SK-N-SH treated with all-trans-retinoic acid at 6 μM for 48 hours (cell line): ENCODE results near the gene TEAD4.

ENCODE experiments used
- ATAC-seq: fragments of 200-7000 bp; cut with Tn5 transposase; 3 replicates; pipeline ENCODE4 v1.9.1; 2020; ENCODE audit warnings: mild to moderate bottlenecking, moderate library complexity
- ARNTL ChIP-seq: fragments of 450-650 bp; formaldehyde crosslinking; IDR thresholded peaks from 2 replicates; pipeline ENCODE4 v1.5.0; 2020; ENCODE audit warnings: low read depth, mild to moderate bottlenecking, moderate library complexity, borderline replicate concordance
- BACH2 ChIP-seq: fragments of 250-450 bp; sonication (Bioruptor Pico); IDR thresholded peaks from 2 replicates; pipeline ENCODE4 v1.9.0; 2021; ENCODE audit warnings: mild to moderate bottlenecking, borderline replicate concordance
- CSDC2 ChIP-seq: fragments of 250-450 bp; sonication (Bioruptor Pico); IDR thresholded peaks from 2 replicates; pipeline ENCODE4 v1.5.0; 2020; ENCODE audit warnings: mild to moderate bottlenecking, moderate library complexity
- ESRRG ChIP-seq: fragments of 250-450 bp; sonication (Bioruptor Pico); IDR thresholded peaks from 2 replicates; pipeline ENCODE4 v1.6.1; 2021; ENCODE audit warnings: mild to moderate bottlenecking
- GLIS3 ChIP-seq: fragments of 250-450 bp; sonication (Bioruptor Pico); IDR thresholded peaks from 2 replicates; pipeline ENCODE4 v1.5.0; 2020; ENCODE audit warnings: mild to moderate bottlenecking, moderate library complexity
- ISL1 ChIP-seq: fragments of 250-450 bp; sonication (Bioruptor Pico); IDR thresholded peaks from 2 replicates; pipeline ENCODE4 v2.1.2; 2022; ENCODE audit warnings: mild to moderate bottlenecking, moderate library complexity
- OSR1 ChIP-seq: fragments of 250-450 bp; sonication (Bioruptor Pico); IDR thresholded peaks from 2 replicates; pipeline ENCODE4 v1.8.0; 2022; ENCODE audit warnings: moderate library complexity, mild to moderate bottlenecking, inconsistent platforms
- POU6F1 ChIP-seq: fragments of 250-450 bp; sonication (Bioruptor Pico); IDR thresholded peaks from 2 replicates; pipeline ENCODE4 v1.8.0; 2021; ENCODE audit warnings: low read depth, mild to moderate bottlenecking, moderate library complexity, borderline replicate concordance
- PPARA ChIP-seq: fragments of 250-450 bp; sonication (Bioruptor Pico); IDR thresholded peaks from 2 replicates; pipeline ENCODE4 v1.5.0; 2020; ENCODE audit warnings: mild to moderate bottlenecking, borderline replicate concordance
- RARB ChIP-seq: fragments of 250-450 bp; sonication (Bioruptor Pico); IDR thresholded peaks from 2 replicates; pipeline ENCODE4 v1.8.0; 2021; ENCODE audit warnings: mild to moderate bottlenecking, moderate library complexity
- SNAI2 ChIP-seq: fragments of 250-450 bp; sonication (Bioruptor Pico); IDR thresholded peaks from 2 replicates; pipeline ENCODE4 v1.5.0; 2020; ENCODE audit warnings: mild to moderate bottlenecking, moderate library complexity
- TCF4 ChIP-seq: fragments of 250-450 bp; sonication (Bioruptor Pico); IDR thresholded peaks from 2 replicates; pipeline ENCODE4 v1.8.0; 2021; ENCODE audit warnings: mild to moderate bottlenecking, moderate library complexity, borderline replicate concordance
- TOX ChIP-seq: fragments of 250-450 bp; sonication (Bioruptor Pico); IDR thresholded peaks from 2 replicates; pipeline ENCODE4 v1.8.0; 2021; ENCODE audit warnings: mild to moderate bottlenecking, moderate library complexity, borderline replicate concordance
- TSHZ2 ChIP-seq: fragments of 250-450 bp; sonication (Bioruptor Pico); IDR thresholded peaks from 2 replicates; pipeline ENCODE4 v1.5.0; 2020; ENCODE audit warnings: mild to moderate bottlenecking, moderate library complexity
- ZC3H10 ChIP-seq: fragments of 250-450 bp; sonication (Bioruptor Pico); IDR thresholded peaks from 2 replicates; pipeline ENCODE4 v1.5.1; 2021; ENCODE audit warnings: mild to moderate bottlenecking, moderate library complexity
- ZFP3 ChIP-seq: fragments of 250-450 bp; sonication (Bioruptor Pico); IDR thresholded peaks from 2 replicates; pipeline ENCODE4 v1.5.0; 2020; ENCODE audit warnings: mild to moderate bottlenecking, moderate library complexity
- ZFP30 ChIP-seq: fragments of 450-650 bp; formaldehyde crosslinking; IDR thresholded peaks from 2 replicates; pipeline ENCODE4 v1.5.0; 2022; ENCODE audit warnings: mild to moderate bottlenecking, moderate library complexity
- ZNF565 ChIP-seq: fragments of 450-650 bp; formaldehyde crosslinking; conservative IDR thresholded peaks from 2 replicates; pipeline ENCODE4 v1.5.0; 2020; ENCODE audit warnings: low read depth, mild to moderate bottlenecking, moderate library complexity
- ZNF8 ChIP-seq: fragments of 450-650 bp; formaldehyde crosslinking; IDR thresholded peaks from 2 replicates; pipeline ENCODE4 v1.5.0; 2020; ENCODE audit warnings: mild to moderate bottlenecking, moderate library complexity
- TF ChIP-seq, protein P1 (sequence below): fragments of 250-450 bp; sonication (Bioruptor Pico); IDR thresholded peaks from 2 replicates; pipeline ENCODE4 v1.5.1; 2021; ENCODE audit warnings: mild to moderate bottlenecking, moderate library complexity
- TF ChIP-seq, protein P2 (sequence below): fragments of 250-450 bp; sonication (Bioruptor Pico); IDR thresholded peaks from 2 replicates; pipeline ENCODE4 v1.5.1; 2020; ENCODE audit warnings: low read depth, mild to moderate bottlenecking, moderate library complexity
- TF ChIP-seq, protein P3 (sequence below): fragments of 250-450 bp; sonication (Bioruptor Pico); IDR thresholded peaks from 2 replicates; pipeline ENCODE4 v1.8.0; 2020; ENCODE audit warnings: mild to moderate bottlenecking, moderate library complexity, borderline replicate concordance

Gene TEAD4

GRCh38 chr12:3081886-3082285 lies 122.7 kb downstream of the TEAD4 start:
- TF ChIP-seq POU6F1 (no peak), ARNTL (CRISPR knock-in tag) (no peak), OSR1 (no peak), ZNF8 (CRISPR knock-in tag) (no peak), ZC3H10 (CRISPR knock-in tag) (no peak), PPARA (CRISPR knock-in tag) (no peak), TSHZ2 (CRISPR knock-in tag) (no peak), ZNF565 (no peak), RARB (CRISPR knock-in tag) (no peak), ESRRG (CRISPR knock-in tag) (no peak), GLIS3 (CRISPR knock-in tag) (no peak), BACH2 (CRISPR knock-in tag) (no peak), ZFP30 (CRISPR knock-in tag) (no peak), SNAI2 (no peak), CSDC2 (CRISPR knock-in tag) (no peak), ISL1 (CRISPR knock-in tag) (no peak)
- TF ChIP-seq, protein P1, sequence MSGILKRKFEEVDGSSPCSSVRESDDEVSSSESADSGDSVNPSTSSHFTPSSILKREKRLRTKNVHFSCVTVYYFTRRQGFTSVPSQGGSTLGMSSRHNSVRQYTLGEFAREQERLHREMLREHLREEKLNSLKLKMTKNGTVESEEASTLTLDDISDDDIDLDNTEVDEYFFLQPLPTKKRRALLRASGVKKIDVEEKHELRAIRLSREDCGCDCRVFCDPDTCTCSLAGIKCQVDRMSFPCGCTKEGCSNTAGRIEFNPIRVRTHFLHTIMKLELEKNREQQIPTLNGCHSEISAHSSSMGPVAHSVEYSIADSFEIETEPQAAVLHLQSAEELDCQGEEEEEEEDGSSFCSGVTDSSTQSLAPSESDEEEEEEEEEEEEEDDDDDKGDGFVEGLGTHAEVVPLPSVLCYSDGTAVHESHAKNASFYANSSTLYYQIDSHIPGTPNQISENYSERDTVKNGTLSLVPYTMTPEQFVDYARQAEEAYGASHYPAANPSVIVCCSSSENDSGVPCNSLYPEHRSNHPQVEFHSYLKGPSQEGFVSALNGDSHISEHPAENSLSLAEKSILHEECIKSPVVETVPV (CRISPR knock-in tag), result no peak
- TF ChIP-seq, protein P2, sequence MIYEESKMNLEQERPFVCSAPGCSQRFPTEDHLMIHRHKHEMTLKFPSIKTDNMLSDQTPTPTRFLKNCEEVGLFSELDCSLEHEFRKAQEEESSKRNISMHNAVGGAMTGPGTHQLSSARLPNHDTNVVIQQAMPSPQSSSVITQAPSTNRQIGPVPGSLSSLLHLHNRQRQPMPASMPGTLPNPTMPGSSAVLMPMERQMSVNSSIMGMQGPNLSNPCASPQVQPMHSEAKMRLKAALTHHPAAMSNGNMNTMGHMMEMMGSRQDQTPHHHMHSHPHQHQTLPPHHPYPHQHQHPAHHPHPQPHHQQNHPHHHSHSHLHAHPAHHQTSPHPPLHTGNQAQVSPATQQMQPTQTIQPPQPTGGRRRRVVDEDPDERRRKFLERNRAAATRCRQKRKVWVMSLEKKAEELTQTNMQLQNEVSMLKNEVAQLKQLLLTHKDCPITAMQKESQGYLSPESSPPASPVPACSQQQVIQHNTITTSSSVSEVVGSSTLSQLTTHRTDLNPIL (CRISPR knock-in tag), result no peak
- TF ChIP-seq, protein P3, sequence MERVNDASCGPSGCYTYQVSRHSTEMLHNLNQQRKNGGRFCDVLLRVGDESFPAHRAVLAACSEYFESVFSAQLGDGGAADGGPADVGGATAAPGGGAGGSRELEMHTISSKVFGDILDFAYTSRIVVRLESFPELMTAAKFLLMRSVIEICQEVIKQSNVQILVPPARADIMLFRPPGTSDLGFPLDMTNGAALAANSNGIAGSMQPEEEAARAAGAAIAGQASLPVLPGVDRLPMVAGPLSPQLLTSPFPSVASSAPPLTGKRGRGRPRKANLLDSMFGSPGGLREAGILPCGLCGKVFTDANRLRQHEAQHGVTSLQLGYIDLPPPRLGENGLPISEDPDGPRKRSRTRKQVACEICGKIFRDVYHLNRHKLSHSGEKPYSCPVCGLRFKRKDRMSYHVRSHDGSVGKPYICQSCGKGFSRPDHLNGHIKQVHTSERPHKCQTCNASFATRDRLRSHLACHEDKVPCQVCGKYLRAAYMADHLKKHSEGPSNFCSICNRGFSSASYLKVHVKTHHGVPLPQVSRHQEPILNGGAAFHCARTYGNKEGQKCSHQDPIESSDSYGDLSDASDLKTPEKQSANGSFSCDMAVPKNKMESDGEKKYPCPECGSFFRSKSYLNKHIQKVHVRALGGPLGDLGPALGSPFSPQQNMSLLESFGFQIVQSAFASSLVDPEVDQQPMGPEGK (CRISPR knock-in tag), result no peak
- ATAC-seq, result no peak

DNA sequence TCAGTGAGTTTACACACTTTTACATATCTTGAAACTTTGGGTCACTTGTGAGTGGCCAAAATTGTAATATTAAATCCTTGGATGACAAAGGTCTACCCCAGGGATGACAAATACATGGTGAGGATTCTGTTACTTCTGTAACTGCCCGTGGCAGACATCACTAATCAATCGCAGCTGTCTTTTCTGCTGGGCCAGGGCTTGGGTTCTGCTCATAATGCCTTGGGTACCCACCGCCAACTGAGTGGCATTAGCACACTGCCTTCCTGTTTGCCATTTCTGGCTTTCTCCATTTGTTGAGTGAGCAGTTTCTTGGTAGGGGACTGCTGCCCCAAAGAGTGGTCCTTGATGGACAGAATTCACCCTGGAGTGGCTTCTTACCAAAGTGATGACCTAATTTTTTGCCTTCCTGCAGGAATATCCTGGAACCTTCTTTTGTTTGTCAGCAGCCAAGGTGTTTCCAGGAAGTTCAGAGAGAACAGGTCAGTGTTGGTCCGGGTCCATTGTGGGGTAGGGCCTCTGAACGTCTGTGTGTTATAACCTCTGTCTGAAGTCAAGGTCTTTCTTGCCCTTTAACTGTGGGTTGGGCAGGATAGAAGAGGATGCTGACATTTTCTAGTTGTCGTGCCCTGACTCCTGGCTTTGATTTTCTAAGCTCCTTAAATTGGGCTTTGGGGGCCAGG lies 124.2 kb downstream of the TEAD4 start:
- no peak for TF ChIP-seq POU6F1
- TF ChIP-seq TCF4 (CRISPR knock-in tag), result no peak
- TF ChIP-seq PPARA (CRISPR knock-in tag), result no peak
- TF ChIP-seq ZFP3 (CRISPR knock-in tag), result no peak
- no peak for TF ChIP-seq RARB (CRISPR knock-in tag)
- TF ChIP-seq ARNTL (CRISPR knock-in tag), result no peak
- no peak for TF ChIP-seq ZC3H10 (CRISPR knock-in tag)
- TF ChIP-seq, protein P2 (CRISPR knock-in tag), result no peak
- no peak for TF ChIP-seq ZNF8 (CRISPR knock-in tag)
- TF ChIP-seq GLIS3 (CRISPR knock-in tag), result no peak
- TF ChIP-seq TOX (CRISPR knock-in tag), result no peak
- no peak for ATAC-seq
